ENCODE data around the gene SLC30A9.

Gene SLC30A9

GRCh38 chr4:41998019-41998418 is 7.7 kb downstream of the SLC30A9 start:
- no peak overlapping the region for H3K4me3 ChIP-seq (replicated peaks; ENCODE audit: low read depth, low read length)
- TF ChIP-seq CTCF (IDR thresholded peaks at IDR 0.05; ENCODE audit: low read length, missing control alignments) = no peak
- DNase-seq (ENCODE audit: low read depth) = no peak

GRCh38 chr4:41999321-41999720 is 9.0 kb downstream of the SLC30A9 start:
- no peak for DNase-seq (ENCODE audit: low read depth)
- no peak for TF ChIP-seq CTCF (IDR thresholded peaks at IDR 0.05; ENCODE audit: low read length, missing control alignments)
- H3K4me3 ChIP-seq (replicated peaks; ENCODE audit: low read depth, low read length) = no peak overlapping the region

GRCh38 chr4:42008011-42008786 is 17.9 kb downstream of the SLC30A9 start:
- no peak for DNase-seq (ENCODE audit: low read depth)

GRCh38 chr4:42015438-42015837 is 25.1 kb downstream of the SLC30A9 start:
- H3K4me3 ChIP-seq (replicated peaks; ENCODE audit: low read depth, low read length) = no peak overlapping the region
- DNase-seq (ENCODE audit: low read depth) = no peak
- TF ChIP-seq CTCF (IDR thresholded peaks at IDR 0.05; ENCODE audit: low read length, missing control alignments) = no peak

More at GRCh38 chr4:42008011-42008786, 17.9 kb downstream of the SLC30A9 start:
- TF ChIP-seq CTCF (IDR thresholded peaks at IDR 0.05; ENCODE audit: low read length, missing control alignments) = no peak
- H3K4me3 ChIP-seq (replicated peaks; ENCODE audit: low read depth, low read length) = no peak overlapping the region

- H3K4me3 ChIP-seq (replicated peaks; ENCODE audit: low read depth, low read length) = no peak overlapping the region
- no peak for DNase-seq (ENCODE audit: low read depth)
- no peak for TF ChIP-seq CTCF (IDR thresholded peaks at IDR 0.05; ENCODE audit: low read length, missing control alignments)
Measured at GRCh38 chr4:42018451-42018850, 28.1 kb downstream of the SLC30A9 start.

- no peak overlapping the region for H3K4me3 ChIP-seq (replicated peaks; ENCODE audit: low read depth, low read length)
- DNase-seq (ENCODE audit: low read depth) = peak; percentile 72
- no peak for TF ChIP-seq CTCF (IDR thresholded peaks at IDR 0.05; ENCODE audit: low read length, missing control alignments)
Measured at GRCh38 chr4:42048394-42048793, 58.1 kb downstream of the SLC30A9 start.

Data from fibroblast of pulmonary artery (primary cell).